ENCODE data around the gene BHLHE41. TPM values are rescaled to one million over a fixed set of nuclear protein-coding genes. Genes with fewer than 3 reads are reported as not detected.

The BHLHE41 gene
- total and polyA plus RNA-seq, 2 of the 8 experiments (the other 6 are each of a cell fraction or from before 2014, with no cell fraction given), result 1.1 to 3.4 TPM

GRCh38 chr12:26127404-26127803 is 2.6 kb upstream of the BHLHE41 start:
- Histone ChIP-seq H3K27me3 (replicated peaks in 1 of 4; ENCODE audit: control insufficient read depth in 3 of 4, extremely low read depth in 1 of 4, insufficient read depth in 3 of 4, low read length in 3 of 4) (peaks cover 39 to 71% (median 57%) of the 10 kb centered on the region in 4 experiments), H4K8ac (ENCODE audit: extremely low read depth, insufficient read depth, low read length) (no peak overlapping the region), H3K79me1 (ENCODE audit: low read depth, low read length) (no peaks in the 10 kb centered on the region), H3K4me2 (ENCODE audit: insufficient read depth in 1 of 2, low read depth in 2 of 2, low read length in 2 of 2) (peak overlapping the region; percentile 85 to 99; a peak in 3 of 4 replicates), H3K79me2 (ENCODE audit: control insufficient read depth in 1 of 2, insufficient read depth in 2 of 2, low read length in 2 of 2) (no peaks in the 10 kb centered on the region), H3K4ac (replicated peaks; ENCODE audit: insufficient read length, low read depth, low read length) (no peak overlapping the region), H3K9ac (replicated peaks in 1 of 4; ENCODE audit: extremely low read depth in 1 of 4, low read depth in 3 of 4, low read length in 3 of 4) (no peak overlapping the region), H3K4me3 (ENCODE audit: extremely low read depth in 1 of 4, insufficient read depth in 2 of 4, low read depth in 3 of 4, low read length in 4 of 4) (peak overlapping the region in 3 of 4 experiments; percentile 59 to 81 (median 72); a peak in 1 of 8 replicates), H2AFZ (ENCODE audit: low read length) (no peak overlapping the region), H3K9me3 (ENCODE audit: insufficient read depth in 2 of 2, low read depth in 1 of 2, low read length in 1 of 2) (no peaks in the 10 kb centered on the region), H2BK5ac (ENCODE audit: low read depth, low read length) (no peak overlapping the region), H3K56ac (replicated peaks; ENCODE audit: insufficient read length, low read depth, low read length) (no peak overlapping the region), H3K14ac (ENCODE audit: insufficient read length) (no peak overlapping the region), H2AK5ac (ENCODE audit: low read depth, low read length) (no peak overlapping the region), H2BK15ac (ENCODE audit: low read length) (no peak overlapping the region), H4K5ac (ENCODE audit: insufficient read length, low read depth, low read length) (no peak overlapping the region), H4K91ac (replicated peaks; ENCODE audit: insufficient read length, low read length) (no peak overlapping the region), H3K27ac (ENCODE audit: low read depth, low read length) (no peak overlapping the region), H4K20me1 (replicated peaks in 1 of 2; ENCODE audit: control insufficient read depth in 1 of 2, insufficient read depth in 2 of 2, low read length in 2 of 2) (no peaks in the 10 kb centered on the region), H3K23ac (ENCODE audit: insufficient read length) (no peak overlapping the region), H3K36me3 (ENCODE audit: control insufficient read depth in 2 of 4, insufficient read depth in 4 of 4, low read length in 3 of 4) (no peaks in the 10 kb centered on the region; a peak in 1 of 8 replicates), H2BK12ac (ENCODE audit: low read depth, low read length) (no peak overlapping the region), H3K23me2 (ENCODE audit: low read depth, low read length) (peaks cover 22% of the 10 kb centered on the region; the same call in 1 of the 2 replicates), H2BK20ac (ENCODE audit: low read length) (no peak overlapping the region), H2BK120ac (replicated peaks; ENCODE audit: low read depth, low read length) (no peak overlapping the region), H3K18ac (ENCODE audit: extremely low read depth, low read length) (no peak overlapping the region), H3K4me1 (replicated peaks in 1 of 4; ENCODE audit: control insufficient read depth in 3 of 4, insufficient read depth in 4 of 4, low read length in 3 of 4) (peaks cover 0 to 11% (median 7%) of the 10 kb centered on the region in 4 experiments; a peak in 6 of 7 replicates)
- POLR2A ChIA-PET (ENCODE audit: partially characterized antibody), result interaction anchor here (0.8 kb wide), 1 partner anchor 69 kb away, joined by 3 read pairs; no protein-coding TSS in a partner anchor
- 56% methylated on average over 2 of the region's 2 CpGs; no CpG with 5 or more reads in 1 of the 2 experiments for WGBS, 2 experiments (ENCODE audit: extremely low coverage in 1 of 2, insufficient coverage in 1 of 2, insufficient read length in 1 of 2, insufficient replicate concordance in 2 of 2, low coverage in 1 of 2, low lambda C conversion rate in 2 of 2, missing lambda C conversion rate in 1 of 2)
- DNase-seq (ENCODE audit: low read depth in 1 of 2, low spot score in 2 of 2) (no peak), FAIRE-seq (no peak)
- TF ChIP-seq CBX8 (IDR thresholded peaks at IDR 0.05; ENCODE audit: borderline replicate concordance, low read depth, low read length), result 0 out of 2 replicates have a peak, but pooled peaks have one; percentile 31
- no peak for TF ChIP-seq NANOG (IDR thresholded peaks at IDR 0.05; ENCODE audit: insufficient read depth, low read depth, low read length, poor library complexity, severe bottlenecking)
- CTCF ChIA-PET (ENCODE audit: partially characterized antibody), result interaction anchor here (0.7 to 2.0 kb wide), 6 partner anchors 9 to 466 kb away, joined by 3 to 11 read pairs (median 3); no protein-coding TSS in a partner anchor

Data from H1 (cell line).